Left ventricle myocardium inferior (tissue), 1 donor: ENCODE results near the gene ZNF830. TPM values are rescaled to one million over a fixed set of nuclear protein-coding genes. Genes with fewer than 3 reads are reported as not detected.

Experiments
- DNase-seq: peaks from one replicate; pipeline ENCODE4 v3.0.0-alpha.2; 2020
- H3K27ac ChIP-seq: fragments of 200-600 bp; replicated peaks from 2 replicates; pipeline ENCODE4 v1.8.0; 2021
- H3K27me3 ChIP-seq: fragments of 200-600 bp; 2 replicates; pipeline ENCODE4 v1.8.0; 2021; ENCODE audit warnings: low read depth
- H3K36me3 ChIP-seq: fragments of 200-600 bp; 2 replicates; pipeline ENCODE4 v1.8.0; 2021
- H3K4me1 ChIP-seq: fragments of 200-600 bp; 2 replicates; pipeline ENCODE4 v1.8.0; 2021
- H3K4me3 ChIP-seq: fragments of 200-600 bp; 2 replicates; pipeline ENCODE4 v1.8.0; 2021; ENCODE audit warnings: mild to moderate bottlenecking, moderate library complexity
- H3K9me3 ChIP-seq: fragments of 200-600 bp; replicated peaks from 2 replicates; pipeline ENCODE4 v1.8.0; 2021
- intact Hi-C: fragments of 100-400 bp; cut with micrococcal nuclease; formaldehyde crosslinking; loops from one replicate; pipeline ENCODE4 v1.11.0; 2022
- total RNA-seq: library from RNA; stranded (reverse); fragmentation: NEBNext Ultra II Directional; extraction: Animal tissue kit (Norgen Biotek cat#: 25700); gene quantifications from one replicate; pipeline ENCODE4 v1.2.1, GENCODE V29; 2021
- TF ChIP-seq, protein P1 (sequence below): fragments of 200-600 bp; IDR thresholded peaks from 2 replicates; pipeline ENCODE4 v1.8.0; 2021; ENCODE audit warnings: antibody characterized with exemption, mild to moderate bottlenecking, borderline replicate concordance
- donor health status: DM: no; HTN: yes; CAD: no; lungs with severe emphysema.

Gene ZNF830
- total RNA-seq, 1 donor from 2014 or later: 9.0 TPM

DNA sequence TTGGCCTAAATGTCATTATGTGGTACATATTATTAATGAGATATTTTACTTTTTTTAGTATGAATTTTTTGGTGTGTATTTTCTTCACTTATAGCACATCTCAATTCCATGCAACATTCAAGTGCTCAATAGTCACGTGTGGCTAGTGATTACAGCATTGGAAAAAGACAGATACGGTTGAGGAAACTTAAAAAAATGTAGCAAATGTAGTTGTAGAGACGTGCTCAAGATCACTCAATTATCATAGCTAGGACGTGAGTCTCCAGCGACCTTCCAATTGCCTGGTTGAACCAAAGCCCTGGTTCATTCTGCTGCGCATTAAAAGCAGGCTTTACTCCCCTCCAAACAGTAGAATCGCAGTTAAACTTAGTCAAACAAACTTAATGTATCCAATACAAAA lies 17.8 kb downstream of the ZNF830 start:
- TF ChIP-seq, protein P1, sequence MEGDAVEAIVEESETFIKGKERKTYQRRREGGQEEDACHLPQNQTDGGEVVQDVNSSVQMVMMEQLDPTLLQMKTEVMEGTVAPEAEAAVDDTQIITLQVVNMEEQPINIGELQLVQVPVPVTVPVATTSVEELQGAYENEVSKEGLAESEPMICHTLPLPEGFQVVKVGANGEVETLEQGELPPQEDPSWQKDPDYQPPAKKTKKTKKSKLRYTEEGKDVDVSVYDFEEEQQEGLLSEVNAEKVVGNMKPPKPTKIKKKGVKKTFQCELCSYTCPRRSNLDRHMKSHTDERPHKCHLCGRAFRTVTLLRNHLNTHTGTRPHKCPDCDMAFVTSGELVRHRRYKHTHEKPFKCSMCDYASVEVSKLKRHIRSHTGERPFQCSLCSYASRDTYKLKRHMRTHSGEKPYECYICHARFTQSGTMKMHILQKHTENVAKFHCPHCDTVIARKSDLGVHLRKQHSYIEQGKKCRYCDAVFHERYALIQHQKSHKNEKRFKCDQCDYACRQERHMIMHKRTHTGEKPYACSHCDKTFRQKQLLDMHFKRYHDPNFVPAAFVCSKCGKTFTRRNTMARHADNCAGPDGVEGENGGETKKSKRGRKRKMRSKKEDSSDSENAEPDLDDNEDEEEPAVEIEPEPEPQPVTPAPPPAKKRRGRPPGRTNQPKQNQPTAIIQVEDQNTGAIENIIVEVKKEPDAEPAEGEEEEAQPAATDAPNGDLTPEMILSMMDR: no peak
- Histone ChIP-seq H3K27me3 (no peaks in the 10 kb centered on the region), H3K9me3 (no peaks in the 10 kb centered on the region), H3K36me3 (no peaks in the 10 kb centered on the region), H3K4me1 (peaks cover 41% of the 10 kb centered on the region), H3K27ac (peak overlapping the region; percentile 99), H3K4me3 (no peak overlapping the region)
- intact Hi-C loops: no loop called here
- no peak for DNase-seq

DNA sequence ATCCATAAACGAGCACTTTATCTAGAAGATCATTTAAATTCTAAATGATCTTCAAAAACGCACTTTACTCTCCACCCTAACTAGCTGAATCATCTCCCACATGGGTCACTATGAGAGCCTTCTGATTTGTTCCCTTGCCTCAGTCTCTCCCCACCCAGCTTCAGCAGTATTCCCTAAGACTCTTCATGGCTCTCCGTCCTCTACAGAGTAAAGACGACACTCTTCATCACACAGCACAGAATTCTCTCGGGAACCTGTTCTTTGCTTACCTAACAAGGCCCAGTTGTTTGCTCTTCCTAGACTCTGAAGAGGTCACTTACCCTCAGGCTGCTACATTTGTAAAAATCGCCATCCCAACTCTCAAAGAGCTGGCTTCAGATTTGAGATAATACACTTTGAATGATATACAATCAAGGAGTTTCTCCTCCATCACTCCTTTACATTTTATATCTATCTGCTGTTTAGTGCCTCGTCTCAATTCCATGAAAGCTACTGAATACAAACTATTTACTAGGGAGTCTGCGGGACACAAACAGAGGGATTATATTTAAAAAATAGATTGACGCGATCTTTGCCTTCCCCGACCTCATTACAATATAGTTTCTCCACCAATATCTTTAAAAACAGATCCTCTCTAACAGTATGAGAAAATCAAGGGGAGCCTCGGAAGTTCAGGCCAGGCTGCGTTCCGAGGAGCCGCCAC lies 18.5 kb downstream of the ZNF830 start:
- Histone ChIP-seq H3K4me3 (peak overlapping the region; percentile 99), H3K27ac (peak overlapping the region; percentile 99), H3K4me1 (peaks cover 41% of the 10 kb centered on the region), H3K36me3 (peaks cover 5% of the 10 kb centered on the region), H3K27me3 (no peaks in the 10 kb centered on the region), H3K9me3 (no peaks in the 10 kb centered on the region)
- no peak for DNase-seq
- intact Hi-C loops: no loop called here
- TF ChIP-seq, protein P1: no peak

DNA sequence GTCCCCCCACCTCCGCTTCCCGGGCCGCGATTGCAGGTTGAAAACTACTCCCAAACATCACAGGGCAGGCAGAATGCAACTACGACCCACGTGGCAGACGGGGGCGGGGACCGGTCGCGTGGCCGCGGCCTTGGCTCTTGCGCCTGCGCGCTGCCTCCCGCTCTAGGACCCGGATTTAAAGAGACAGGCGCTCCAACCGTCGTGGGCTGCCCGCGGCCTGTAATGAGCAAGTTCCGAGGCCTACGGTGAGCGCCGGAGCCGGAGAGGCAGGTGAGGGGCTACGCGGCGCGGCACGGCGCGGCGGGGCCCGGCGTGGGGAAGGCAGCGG lies 19.0 kb downstream of the ZNF830 start, which contains the start of gene LIG3:
TSS of gene LIG3 (plus strand) at position 160 of the 328 bp plus-strand sequence. CDS start 2,494 bp downstream, outside the sequence.
- H3K27me3 ChIP-seq: no peaks in the 10 kb centered on the region
- DNase-seq: peak; percentile 94
- peak within 1 kb of the TSS; percentile 99 for H3K4me3 ChIP-seq
- no peaks in the 10 kb centered on the region for H3K9me3 ChIP-seq
- intact Hi-C loops: no loop called here
- TF ChIP-seq, protein P1: no peak
- H3K27ac ChIP-seq: peak within 1 kb of the TSS; percentile 99
- peaks cover 5% of the 10 kb centered on the region for H3K36me3 ChIP-seq
- peaks cover 45% of the 10 kb centered on the region for H3K4me1 ChIP-seq

DNA sequence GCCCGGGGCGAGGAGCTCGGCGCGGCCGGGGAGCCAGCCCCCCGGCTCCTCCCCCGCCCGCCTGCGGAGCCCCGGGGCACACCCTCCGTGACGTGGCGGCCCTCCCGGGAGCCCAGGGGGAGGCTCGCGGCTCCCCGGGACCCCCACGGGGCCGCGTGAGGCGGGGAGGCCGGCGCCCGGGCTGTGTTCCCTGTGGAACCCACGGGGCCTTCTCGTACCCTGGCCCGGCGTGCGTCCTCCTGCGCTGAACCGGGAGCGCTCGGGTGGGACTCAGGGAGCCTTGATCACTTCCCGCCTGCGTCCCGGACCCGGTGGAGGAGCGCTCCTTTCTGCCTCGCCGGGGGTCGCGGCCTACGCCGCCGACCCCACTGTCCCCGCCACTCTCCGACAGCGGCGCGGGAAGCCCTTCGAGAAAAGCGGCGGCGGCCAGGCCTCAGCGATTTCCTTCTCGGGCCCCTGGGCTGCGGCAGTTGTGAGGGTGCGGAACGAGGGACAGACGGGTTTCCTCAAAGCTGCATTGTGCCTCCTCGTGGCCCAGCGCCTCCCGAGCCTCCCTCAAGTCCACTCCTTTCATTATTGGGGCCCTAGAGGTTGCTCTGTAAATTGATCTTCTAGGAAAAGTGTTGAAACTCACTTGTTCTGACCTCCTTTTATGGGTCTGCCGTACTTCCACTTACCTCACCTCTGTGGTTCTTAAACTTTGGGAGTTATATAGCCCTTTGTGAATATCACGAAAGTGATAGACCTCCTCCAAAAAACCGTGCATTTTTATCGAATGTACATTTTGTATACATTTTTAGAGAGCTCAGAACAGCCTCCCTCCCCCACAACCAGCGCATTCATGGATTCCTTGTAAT lies 19.6 kb downstream of the ZNF830 start:
- Histone ChIP-seq H3K4me3 (peak overlapping the region; percentile 99), H3K27me3 (no peaks in the 10 kb centered on the region), H3K9me3 (no peaks in the 10 kb centered on the region), H3K27ac (peak overlapping the region; percentile 99), H3K4me1 (peaks cover 45% of the 10 kb centered on the region), H3K36me3 (peaks cover 6% of the 10 kb centered on the region)
- peak; percentile 76 for DNase-seq
- intact Hi-C loops: no loop called here
- TF ChIP-seq, protein P1: peak; percentile 55

DNA sequence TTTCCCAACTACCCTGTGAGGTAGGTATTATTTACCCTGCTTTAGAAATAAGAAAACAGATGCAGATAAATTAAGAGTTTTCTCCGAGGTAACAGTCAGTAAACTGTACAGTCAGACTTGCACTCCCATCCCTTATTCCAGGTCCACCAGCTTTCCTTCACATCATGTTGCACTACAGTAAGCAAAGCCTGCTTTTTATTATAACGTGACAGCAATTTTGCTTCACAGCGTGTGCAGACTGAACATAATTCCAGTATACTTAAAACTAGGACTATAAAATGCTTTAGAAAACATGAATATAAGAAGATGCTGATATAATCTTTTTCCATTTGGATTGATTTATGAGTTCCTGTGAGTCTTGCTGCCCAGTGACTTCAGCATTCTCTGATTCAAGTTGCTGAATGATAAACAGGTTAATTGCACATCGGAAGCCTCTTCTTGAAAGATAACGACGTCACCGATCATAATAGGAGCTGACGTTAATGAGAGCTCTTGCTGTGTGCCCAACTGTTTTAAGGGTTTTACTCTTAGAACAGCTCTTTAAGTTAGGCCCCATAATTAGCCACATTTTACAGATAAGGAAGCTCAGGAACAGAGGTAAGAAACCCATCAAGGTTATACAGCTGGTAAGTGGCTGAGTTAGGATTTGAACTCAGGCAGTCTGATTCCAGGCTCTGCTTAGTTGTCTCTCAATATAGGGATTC lies 20.4 kb downstream of the ZNF830 start:
- DNase-seq: no peak
- TF ChIP-seq, protein P1: no peak
- intact Hi-C loops: no loop called here

More for the DNA sequence above, 20.4 kb downstream of the ZNF830 start:
- Histone ChIP-seq H3K4me3 (peak overlapping the region; percentile 99), H3K27ac (peak overlapping the region; percentile 99), H3K9me3 (no peaks in the 10 kb centered on the region), H3K27me3 (no peaks in the 10 kb centered on the region), H3K4me1 (peaks cover 45% of the 10 kb centered on the region), H3K36me3 (peaks cover 14% of the 10 kb centered on the region)
